ENCODE data around the gene RRAGB. TPM values are rescaled to one million over a fixed set of nuclear protein-coding genes. Genes with fewer than 3 reads are reported as not detected.
A peak's percentile ranks its signal among the peaks of the same experiment; 100 is the strongest.
"Not testable (repeated sequence)": the region's sequence is repeated elsewhere in the genome, so short reads cannot be mapped to it uniquely, and the experiment has no call there.

Gene RRAGB
- 19.5 and 24.3 TPM in 2 replicates for total RNA-seq

- peak; percentile 94 for DNase-seq
Measured at GRCh38 chrX:55717521-55718497, at the start of gene RRAGB. RRAGB (plus strand) TSS chrX:55717749; CDS start chrX:55718328, 579 bp downstream.

- DNase-seq = no peak
Measured at GRCh38 chrX:55668084-55668483, 49.5 kb upstream of the RRAGB start.

- DNase-seq = not testable (repeated sequence)
Measured at GRCh38 chrX:55688579-55688978, 29.0 kb upstream of the RRAGB start.

- no peak for DNase-seq
Measured at GRCh38 chrX:55695227-55696018, 22.1 kb upstream of the RRAGB start.

GRCh38 chrX:55697381-55697780 lies 20.2 kb upstream of the RRAGB start:
- DNase-seq = no peak

- no peak for DNase-seq
Measured at GRCh38 chrX:55702671-55703070, 14.9 kb upstream of the RRAGB start.

GRCh38 chrX:55703436-55703835 lies 14.1 kb upstream of the RRAGB start:
- not testable (repeated sequence) for DNase-seq

GRCh38 chrX:55705066-55705465 lies 12.5 kb upstream of the RRAGB start:
- not testable (repeated sequence) for DNase-seq

- no peak for DNase-seq
Measured at GRCh38 chrX:55709735-55710134, 7.8 kb upstream of the RRAGB start.

- peak; percentile 83 for DNase-seq
Measured at GRCh38 chrX:55710701-55711100, 6.8 kb upstream of the RRAGB start.

- peak; percentile 69 for DNase-seq
Measured at GRCh38 chrX:55713631-55714030, 3.9 kb upstream of the RRAGB start.

GRCh38 chrX:55714161-55714560 lies 3.4 kb upstream of the RRAGB start:
- DNase-seq = no peak

- DNase-seq = no peak
Measured at GRCh38 chrX:55715847-55716246, 1.7 kb upstream of the RRAGB start.

- no peak for DNase-seq
Measured at GRCh38 chrX:55716937-55717336, 612 bp upstream of the RRAGB start.

- no peak for DNase-seq
Measured at GRCh38 chrX:55731826-55732225, 14.3 kb downstream of the RRAGB start.

GRCh38 chrX:55738969-55739368 lies 21.4 kb downstream of the RRAGB start:
- DNase-seq = no peak

- DNase-seq = no peak
Measured at GRCh38 chrX:55742649-55743048, 25.1 kb downstream of the RRAGB start.

GRCh38 chrX:55748463-55748862 lies 30.9 kb downstream of the RRAGB start:
- not testable (repeated sequence) for DNase-seq

- no peak for DNase-seq
Measured at GRCh38 chrX:55750256-55750655, 32.7 kb downstream of the RRAGB start.

- peak; percentile 45 for DNase-seq
Measured at GRCh38 chrX:55754861-55755294, 37.3 kb downstream of the RRAGB start.

GRCh38 chrX:55758033-55758432 lies 40.5 kb downstream of the RRAGB start:
- DNase-seq = peak; percentile 78

GRCh38 chrX:55759478-55759877 lies 41.9 kb downstream of the RRAGB start:
- DNase-seq = peak; percentile 12

- DNase-seq = no peak
Measured at GRCh38 chrX:55767100-55767499, 49.6 kb downstream of the RRAGB start.
